Subcutaneous abdominal adipose tissue (tissue), 5 donors: ENCODE data around the gene PARP12.

ENCODE experiments used
- H3K27ac ChIP-seq: one replicate; pipeline ENCODE4 v1.7.0; 2013; ENCODE audit warnings: low read depth, mild to moderate bottlenecking, inconsistent platforms, low read length, moderate library complexity
- H3K27me3 ChIP-seq, 5 donors: one replicate each; pipeline ENCODE4 v1.7.0; 2013; ENCODE audit warnings: low read length in 5 of 5, inconsistent platforms in 1 of 5; ENCODE audit not compliant: control insufficient read depth in 5 of 5, insufficient read depth in 4 of 5
- H3K36me3 ChIP-seq, 5 donors: one replicate each; pipeline ENCODE4 v1.7.0; 2013; ENCODE audit warnings: low read length in 5 of 5; ENCODE audit not compliant: control insufficient read depth in 5 of 5, insufficient read depth in 5 of 5
- H3K4me1 ChIP-seq, 5 donors: one replicate each; pipeline ENCODE4 v1.7.0; 2013; ENCODE audit warnings: low read length in 5 of 5, mild to moderate bottlenecking in 3 of 5, moderate library complexity in 1 of 5; ENCODE audit not compliant: control insufficient read depth in 5 of 5, insufficient read depth in 5 of 5
- H3K4me3 ChIP-seq, 5 donors: one replicate each; pipeline ENCODE4 v1.7.0; 2013; ENCODE audit warnings: low read length in 5 of 5, low read depth in 1 of 5
- H3K9ac ChIP-seq, 5 donors: one replicate each; pipeline ENCODE4 v1.7.0; 2013; ENCODE audit warnings: low read length in 5 of 5, mild to moderate bottlenecking in 4 of 5, moderate library complexity in 3 of 5
- H3K9me3 ChIP-seq, 5 donors: one replicate each; pipeline ENCODE4 v1.7.0; 2013; ENCODE audit warnings: low read length in 5 of 5; ENCODE audit not compliant: control insufficient read depth in 5 of 5
- donor health status: healthy.
- donor health status: healthy.
- donor health status: healthy.
- donor health status: healthy.
- donor health status: healthy.

Gene PARP12

DNA sequence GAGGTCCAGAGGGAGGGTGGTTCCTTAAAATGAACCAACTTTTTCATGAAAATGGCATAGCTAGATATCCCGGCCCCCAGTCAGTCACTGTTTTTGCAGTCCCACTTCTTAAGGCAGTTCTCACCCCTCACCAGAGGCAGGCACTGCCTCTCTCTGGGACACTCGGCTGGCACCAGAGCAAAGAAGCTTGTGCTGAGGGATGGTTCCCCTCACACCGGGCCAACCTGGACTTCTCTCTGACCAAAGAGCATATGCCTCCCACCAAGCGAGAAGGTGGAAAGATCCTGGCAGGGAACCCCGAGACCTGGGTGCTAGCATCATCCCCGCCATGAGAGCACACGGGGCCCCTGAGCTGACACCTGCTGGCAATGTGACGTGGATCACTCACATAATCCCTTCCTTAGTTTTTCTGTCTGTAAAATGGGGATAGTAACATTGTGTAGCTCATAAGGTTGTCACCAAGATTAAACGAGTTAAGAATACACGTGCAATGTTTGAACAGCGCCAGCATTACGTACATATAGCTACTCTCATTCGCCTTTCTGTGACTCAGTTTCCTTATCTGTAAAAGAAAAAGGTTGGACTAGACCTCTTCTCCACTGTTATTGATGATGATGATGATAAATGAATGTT, 88.5 kb downstream of the PARP12 start:
- Histone ChIP-seq H3K9me3 (no peaks in the 10 kb centered on the region), H3K27ac (no peak overlapping the region), H3K9ac (no peak overlapping the region), H3K27me3 (peaks cover 0 to 3% (median 0%) of the 10 kb centered on the region in 5 donors), H3K4me1 (no peaks in the 10 kb centered on the region), H3K4me3 (no peak overlapping the region), H3K36me3 (peaks cover 0 to 9% (median 0%) of the 10 kb centered on the region in 5 donors)
